ENCODE measurements around the gene GOLT1A.

Gene GOLT1A

GRCh38 chr1:204260601-204261197 is 46.9 kb upstream of the GOLT1A start:
- ChIA-PET CTCF (interaction anchor here (1.0 to 15.5 kb wide), 14 partner anchors 8 to 138 kb away, joined by 3 to 314 read pairs (median 4); partner anchors contain the start of genes GOLT1A and PLEKHA6), POLR2A (no interaction called here)
- Histone ChIP-seq H3K4me3 (ENCODE audit: control insufficient read depth in 1 of 7, extremely low read depth in 1 of 7, insufficient read depth in 4 of 7, low read depth in 2 of 7, low read length in 6 of 7) (no peak overlapping the region), H3K27ac (ENCODE audit: insufficient read depth in 1 of 2, low read depth in 1 of 2, low read length in 2 of 2, poor library complexity in 1 of 2, severe bottlenecking in 2 of 2) (no peak overlapping the region), H3K36me3 (ENCODE audit: control insufficient read depth in 4 of 4, insufficient read depth in 4 of 4, low read length in 3 of 4) (peaks cover 0 to 6% (median 0%) of the 10 kb centered on the region in 4 experiments), H3K27me3 (replicated peaks in 2 of 5; ENCODE audit: control insufficient read depth in 4 of 5, insufficient read depth in 5 of 5, low read length in 4 of 5) (no peaks in the 10 kb centered on the region), H3K9me3 (ENCODE audit: control extremely low read depth in 1 of 5, control insufficient read depth in 4 of 5, insufficient read depth in 2 of 5, low read depth in 1 of 5, low read length in 4 of 5) (no peaks in the 10 kb centered on the region), H3K4me1 (ENCODE audit: control extremely low read depth in 1 of 4, control insufficient read depth in 4 of 4, insufficient read depth in 4 of 4, low read length in 3 of 4) (peaks cover 0 to 10% (median 4%) of the 10 kb centered on the region in 4 experiments)
- no peak for DNase-seq
- 96% methylated on average over 8 of the region's 14 CpGs for WGBS (ENCODE audit: insufficient coverage)

- 100% methylated on average over 5 of the region's 5 CpGs for WGBS (ENCODE audit: insufficient coverage)
- ChIA-PET POLR2A (interaction anchor here (1.7 kb wide), 1 partner anchor 101 kb away, joined by 16 read pairs; the partner anchor contains the start of gene PLEKHA6), CTCF (interaction anchor here (0.5 to 15.5 kb wide), 15 partner anchors 9 to 139 kb away, joined by 3 to 314 read pairs (median 6); partner anchors contain the start of gene PLEKHA6)
- peaks cover 0 to 6% (median 0%) of the 10 kb centered on the region in 4 experiments for H3K36me3 ChIP-seq (ENCODE audit: control insufficient read depth in 4 of 4, insufficient read depth in 4 of 4, low read length in 3 of 4)
- H3K27ac ChIP-seq (ENCODE audit: insufficient read depth in 1 of 2, low read depth in 1 of 2, low read length in 2 of 2, poor library complexity in 1 of 2, severe bottlenecking in 2 of 2) = no peak overlapping the region
- no peaks in the 10 kb centered on the region for H3K9me3 ChIP-seq (ENCODE audit: control extremely low read depth in 1 of 5, control insufficient read depth in 4 of 5, insufficient read depth in 2 of 5, low read depth in 1 of 5, low read length in 4 of 5)
- H3K4me3 ChIP-seq (ENCODE audit: control insufficient read depth in 1 of 7, extremely low read depth in 1 of 7, insufficient read depth in 4 of 7, low read depth in 2 of 7, low read length in 6 of 7) = no peak overlapping the region
- H3K27me3 ChIP-seq (replicated peaks in 2 of 5; ENCODE audit: control insufficient read depth in 4 of 5, insufficient read depth in 5 of 5, low read length in 4 of 5) = no peaks in the 10 kb centered on the region
- no peak for DNase-seq
- peaks cover 0 to 14% (median 5%) of the 10 kb centered on the region in 4 experiments for H3K4me1 ChIP-seq (ENCODE audit: control extremely low read depth in 1 of 4, control insufficient read depth in 4 of 4, insufficient read depth in 4 of 4, low read length in 3 of 4)
Observed at GRCh38 chr1:204259782-204260181, 46.0 kb upstream of the GOLT1A start.

DNA sequence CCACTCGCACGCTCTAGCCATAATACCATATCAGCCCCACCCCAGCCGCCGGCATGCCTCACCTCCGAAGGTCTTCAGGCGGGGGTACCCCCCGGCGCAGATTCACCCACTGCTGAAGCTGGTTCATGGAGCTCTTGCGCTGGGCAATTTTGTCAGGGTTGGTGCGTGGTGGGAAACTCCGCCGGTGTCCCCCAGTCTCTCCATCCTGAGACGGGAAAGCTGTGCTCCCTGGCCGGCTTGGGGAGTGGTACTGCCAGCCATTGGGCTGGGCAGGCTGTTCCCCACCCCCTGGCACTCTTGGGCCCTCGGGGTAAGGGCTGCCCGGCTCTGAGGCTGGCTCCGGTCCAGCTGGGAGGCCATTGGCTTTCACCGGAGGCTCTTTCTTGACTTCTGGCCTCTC is 45.4 kb upstream of the GOLT1A start:
- Histone ChIP-seq H3K36me3 (ENCODE audit: control insufficient read depth in 4 of 4, insufficient read depth in 4 of 4, low read length in 3 of 4) (peaks cover 0 to 6% (median 0%) of the 10 kb centered on the region in 4 experiments), H3K4me3 (ENCODE audit: control insufficient read depth in 1 of 7, extremely low read depth in 1 of 7, insufficient read depth in 4 of 7, low read depth in 2 of 7, low read length in 6 of 7) (no peak overlapping the region), H3K4me1 (ENCODE audit: control extremely low read depth in 1 of 4, control insufficient read depth in 4 of 4, insufficient read depth in 4 of 4, low read length in 3 of 4) (peaks cover 0 to 14% (median 4%) of the 10 kb centered on the region in 4 experiments), H3K27me3 (replicated peaks in 2 of 5; ENCODE audit: control insufficient read depth in 4 of 5, insufficient read depth in 5 of 5, low read length in 4 of 5) (no peaks in the 10 kb centered on the region), H3K9me3 (ENCODE audit: control extremely low read depth in 1 of 5, control insufficient read depth in 4 of 5, insufficient read depth in 2 of 5, low read depth in 1 of 5, low read length in 4 of 5) (no peaks in the 10 kb centered on the region), H3K27ac (ENCODE audit: insufficient read depth in 1 of 2, low read depth in 1 of 2, low read length in 2 of 2, poor library complexity in 1 of 2, severe bottlenecking in 2 of 2) (no peak overlapping the region)
- no peak for DNase-seq
- CTCF ChIA-PET = interaction anchor here (0.5 to 15.5 kb wide), 37 partner anchors 10 to 151 kb away, joined by 3 to 314 read pairs (median 4); partner anchors contain the start of genes PLEKHA6 and REN
- WGBS (ENCODE audit: insufficient coverage) = over 99% methylated on average over 14 of the region's 18 CpGs
- POLR2A ChIA-PET = interaction anchor here (1.7 kb wide), 1 partner anchor 101 kb away, joined by 16 read pairs; the partner anchor contains the start of gene PLEKHA6

DNA sequence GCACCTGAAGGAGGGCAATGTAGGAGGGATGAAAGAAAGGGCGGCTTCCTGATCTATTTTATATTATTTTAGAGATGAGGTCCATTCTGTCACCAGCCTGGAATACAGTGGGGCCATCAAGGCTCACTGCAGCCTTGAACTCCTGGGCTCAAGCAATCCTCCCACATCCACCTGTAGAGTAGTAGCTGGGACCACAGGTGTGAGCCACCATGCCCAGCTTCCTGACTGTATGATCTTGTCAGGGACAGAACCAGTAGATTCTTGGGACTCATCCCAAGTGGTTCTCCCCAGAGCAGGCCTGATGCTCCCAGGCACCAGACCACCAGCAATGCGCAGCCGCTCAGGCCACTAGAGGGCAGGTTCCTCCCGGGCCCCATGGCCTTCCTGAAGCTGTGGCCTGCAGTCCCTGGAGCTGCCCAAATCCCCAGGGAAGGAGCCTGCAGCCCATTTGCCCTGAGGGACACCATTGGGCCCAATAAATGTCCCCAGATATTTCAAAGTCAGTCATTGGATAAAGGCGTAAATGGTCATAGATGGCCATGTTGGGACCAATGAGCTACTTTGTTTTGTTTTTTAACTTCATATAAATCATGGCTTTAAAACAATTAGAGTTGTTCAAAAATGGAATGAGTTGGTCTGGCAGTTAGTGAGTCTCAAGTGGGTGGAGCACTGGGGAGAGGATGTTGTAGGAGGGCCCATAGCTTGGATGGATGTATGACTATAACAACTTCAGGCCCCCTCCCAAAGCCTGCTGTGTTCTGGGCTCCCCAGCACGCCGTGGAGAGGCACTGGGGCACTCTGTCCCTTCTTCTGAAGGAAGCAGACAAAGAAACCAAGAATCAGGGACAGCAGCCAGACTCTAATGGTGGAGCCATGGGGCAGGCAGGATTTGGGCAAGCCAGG is 44.7 kb upstream of the GOLT1A start:
- Histone ChIP-seq H3K4me1 (ENCODE audit: control extremely low read depth in 1 of 4, control insufficient read depth in 4 of 4, insufficient read depth in 4 of 4, low read length in 3 of 4) (peaks cover 0 to 14% (median 4%) of the 10 kb centered on the region in 4 experiments), H3K27ac (ENCODE audit: insufficient read depth in 1 of 2, low read depth in 1 of 2, low read length in 2 of 2, poor library complexity in 1 of 2, severe bottlenecking in 2 of 2) (no peak overlapping the region), H3K9me3 (ENCODE audit: control extremely low read depth in 1 of 5, control insufficient read depth in 4 of 5, insufficient read depth in 2 of 5, low read depth in 1 of 5, low read length in 4 of 5) (no peaks in the 10 kb centered on the region), H3K36me3 (ENCODE audit: control insufficient read depth in 4 of 4, insufficient read depth in 4 of 4, low read length in 3 of 4) (peaks cover 0 to 6% (median 0%) of the 10 kb centered on the region in 4 experiments), H3K4me3 (ENCODE audit: control insufficient read depth in 1 of 7, extremely low read depth in 1 of 7, insufficient read depth in 4 of 7, low read depth in 2 of 7, low read length in 6 of 7) (no peak overlapping the region), H3K27me3 (replicated peaks in 2 of 5; ENCODE audit: control insufficient read depth in 4 of 5, insufficient read depth in 5 of 5, low read length in 4 of 5) (no peaks in the 10 kb centered on the region)
- 61% methylated on average over 6 of the region's 7 CpGs for WGBS (ENCODE audit: insufficient coverage)
- ChIA-PET CTCF (interaction anchor here (0.6 to 15.5 kb wide), 44 partner anchors 11 to 401 kb away, joined by 3 to 314 read pairs (median 4); partner anchors contain the start of genes GOLT1A, PLEKHA6 and REN), POLR2A (interaction anchor here (1.7 kb wide), 1 partner anchor 102 kb away, joined by 16 read pairs; the partner anchor contains the start of gene PLEKHA6)
- peak; percentile 43 to 51 (median 46) for DNase-seq

DNA sequence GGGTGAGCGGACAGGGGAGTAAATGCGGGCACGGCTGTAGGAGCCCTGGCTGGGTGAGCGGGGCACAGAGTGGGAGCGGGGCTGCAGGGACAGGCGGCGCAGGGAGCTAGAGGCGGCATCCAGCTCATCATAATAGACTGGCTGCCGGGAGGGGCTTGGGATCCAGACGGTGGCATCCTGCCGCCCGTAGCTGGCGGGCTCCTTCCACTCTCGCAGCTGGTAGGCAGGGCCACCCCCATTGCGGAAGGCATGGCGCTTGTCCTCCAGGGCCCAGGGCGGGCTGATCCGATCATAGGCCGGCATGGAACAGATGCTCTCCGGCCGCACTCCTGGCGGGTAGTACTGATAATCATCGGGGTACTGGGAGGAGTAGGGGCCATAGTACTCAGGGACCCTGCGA is 43.7 kb upstream of the GOLT1A start:
- Histone ChIP-seq H3K4me3 (ENCODE audit: control insufficient read depth in 1 of 7, extremely low read depth in 1 of 7, insufficient read depth in 4 of 7, low read depth in 2 of 7, low read length in 6 of 7) (no peak overlapping the region), H3K27ac (ENCODE audit: insufficient read depth in 1 of 2, low read depth in 1 of 2, low read length in 2 of 2, poor library complexity in 1 of 2, severe bottlenecking in 2 of 2) (no peak overlapping the region), H3K36me3 (ENCODE audit: control insufficient read depth in 4 of 4, insufficient read depth in 4 of 4, low read length in 3 of 4) (peaks cover 0 to 6% (median 0%) of the 10 kb centered on the region in 4 experiments), H3K9me3 (ENCODE audit: control extremely low read depth in 1 of 5, control insufficient read depth in 4 of 5, insufficient read depth in 2 of 5, low read depth in 1 of 5, low read length in 4 of 5) (no peaks in the 10 kb centered on the region), H3K4me1 (ENCODE audit: control extremely low read depth in 1 of 4, control insufficient read depth in 4 of 4, insufficient read depth in 4 of 4, low read length in 3 of 4) (peaks cover 0 to 14% (median 1%) of the 10 kb centered on the region in 4 experiments), H3K27me3 (replicated peaks in 2 of 5; ENCODE audit: control insufficient read depth in 4 of 5, insufficient read depth in 5 of 5, low read length in 4 of 5) (no peaks in the 10 kb centered on the region)
- no peak for DNase-seq
- ChIA-PET POLR2A (no interaction called here), CTCF (interaction anchor here (0.5 to 15.5 kb wide), 21 partner anchors 10 to 153 kb away, joined by 3 to 314 read pairs (median 5); partner anchors contain the start of genes GOLT1A and PLEKHA6)
- 97% methylated on average over 17 of the region's 24 CpGs for WGBS (ENCODE audit: insufficient coverage)

- no peak overlapping the region for H3K4me3 ChIP-seq (ENCODE audit: control insufficient read depth in 1 of 7, extremely low read depth in 1 of 7, insufficient read depth in 4 of 7, low read depth in 2 of 7, low read length in 6 of 7)
- POLR2A ChIA-PET = no interaction called here
- H3K27ac ChIP-seq (ENCODE audit: insufficient read depth in 1 of 2, low read depth in 1 of 2, low read length in 2 of 2, poor library complexity in 1 of 2, severe bottlenecking in 2 of 2) = no peak overlapping the region
- H3K9me3 ChIP-seq (ENCODE audit: control extremely low read depth in 1 of 5, control insufficient read depth in 4 of 5, insufficient read depth in 2 of 5, low read depth in 1 of 5, low read length in 4 of 5) = no peaks in the 10 kb centered on the region
- no peak for DNase-seq
- 97% methylated on average over 8 of the region's 10 CpGs for WGBS (ENCODE audit: insufficient coverage)
- no peaks in the 10 kb centered on the region for H3K27me3 ChIP-seq (replicated peaks in 2 of 5; ENCODE audit: control insufficient read depth in 4 of 5, insufficient read depth in 5 of 5, low read length in 4 of 5)
- peaks cover 0 to 9% (median 1%) of the 10 kb centered on the region in 4 experiments for H3K4me1 ChIP-seq (ENCODE audit: control extremely low read depth in 1 of 4, control insufficient read depth in 4 of 4, insufficient read depth in 4 of 4, low read length in 3 of 4)
- peaks cover 0 to 6% (median 0%) of the 10 kb centered on the region in 4 experiments for H3K36me3 ChIP-seq (ENCODE audit: control insufficient read depth in 4 of 4, insufficient read depth in 4 of 4, low read length in 3 of 4)
- CTCF ChIA-PET = interaction anchor here (2.0 to 15.5 kb wide), 11 partner anchors 9 to 142 kb away, joined by 4 to 314 read pairs (median 12); partner anchors contain the start of genes GOLT1A and PLEKHA6
Observed at GRCh38 chr1:204256531-204256930, 42.7 kb upstream of the GOLT1A start.

Data from common myeloid progenitor, CD34-positive (primary cell).